ENCODE data around the gene ARRDC1. TPM values are rescaled to one million over a fixed set of nuclear protein-coding genes. Genes with fewer than 3 reads are reported as not detected.

ARRDC1 gene
- total RNA-seq, 2 experiments from 2014 or later = 52.4 to 64.2 TPM

- Mint-ChIP-seq H3K9me3 (no peaks in the 10 kb centered on the region), H3K27me3 (no peaks in the 10 kb centered on the region), H3K4me1 (peaks cover 43% of the 10 kb centered on the region), H3K36me3 (ENCODE audit: low read depth) (peaks cover 24% of the 10 kb centered on the region), H3K27ac (peak overlapping the region; percentile 93), H3K4me3 (peak overlapping the region; percentile 76)
- no peak for DNase-seq
- CTCF ChIA-PET = no interaction called here
- POLR2A ChIA-PET = no interaction called here
Observed at GRCh38 chr9:137639303-137640051, 34.0 kb downstream of the ARRDC1 start.

- Mint-ChIP-seq H3K4me3 (no peak overlapping the region), H3K27ac (peak overlapping the region; percentile 11), H3K36me3 (ENCODE audit: low read depth) (peaks cover 24% of the 10 kb centered on the region), H3K27me3 (no peaks in the 10 kb centered on the region), H3K9me3 (no peaks in the 10 kb centered on the region), H3K4me1 (peaks cover 45% of the 10 kb centered on the region)
- CTCF ChIA-PET = interaction anchor here (1.0 kb wide), 1 partner anchor 102 kb away, joined by 3 read pairs; no protein-coding TSS in a partner anchor
- POLR2A ChIA-PET = no interaction called here
- DNase-seq = no peak
Observed at GRCh38 chr9:137640862-137641261, 35.4 kb downstream of the ARRDC1 start.

GRCh38 chr9:137642118-137642601 is 36.7 kb downstream of the ARRDC1 start:
- Mint-ChIP-seq H3K27ac (peak overlapping the region; percentile 57), H3K9me3 (no peaks in the 10 kb centered on the region), H3K4me3 (no peak overlapping the region), H3K27me3 (no peaks in the 10 kb centered on the region), H3K4me1 (peaks cover 50% of the 10 kb centered on the region), H3K36me3 (ENCODE audit: low read depth) (peaks cover 28% of the 10 kb centered on the region)
- POLR2A ChIA-PET = no interaction called here
- no peak for DNase-seq
- CTCF ChIA-PET = no interaction called here

- CTCF ChIA-PET = interaction anchor here (0.9 to 1.0 kb wide), 2 partner anchors 14 to 20 kb away, joined by 3 read pairs; no protein-coding TSS in a partner anchor
- H3K27me3 Mint-ChIP-seq = no peaks in the 10 kb centered on the region
- H3K9me3 Mint-ChIP-seq = no peaks in the 10 kb centered on the region
- H3K4me3 Mint-ChIP-seq = no peak overlapping the region
- peaks cover 56% of the 10 kb centered on the region for H3K4me1 Mint-ChIP-seq
- H3K27ac Mint-ChIP-seq = no peak overlapping the region
- no peak for DNase-seq
- POLR2A ChIA-PET = no interaction called here
- peaks cover 32% of the 10 kb centered on the region for H3K36me3 Mint-ChIP-seq (ENCODE audit: low read depth)
Observed at GRCh38 chr9:137642892-137643291, 37.4 kb downstream of the ARRDC1 start.

- H3K27ac Mint-ChIP-seq = peak overlapping the region; percentile 60
- peaks cover 39% of the 10 kb centered on the region for H3K36me3 Mint-ChIP-seq (ENCODE audit: low read depth)
- H3K27me3 Mint-ChIP-seq = no peaks in the 10 kb centered on the region
- H3K4me3 Mint-ChIP-seq = no peak overlapping the region
- ChIA-PET CTCF (no interaction called here), POLR2A (no interaction called here)
- DNase-seq = no peak
- peaks cover 54% of the 10 kb centered on the region for H3K4me1 Mint-ChIP-seq
- H3K9me3 Mint-ChIP-seq = no peaks in the 10 kb centered on the region
Observed at GRCh38 chr9:137643921-137644320, 38.4 kb downstream of the ARRDC1 start.

- peaks cover 53% of the 10 kb centered on the region for H3K4me1 Mint-ChIP-seq
- ChIA-PET POLR2A (no interaction called here), CTCF (interaction anchor here (1.1 kb wide), 1 partner anchor 17 kb away, joined by 6 read pairs; no protein-coding TSS in a partner anchor)
- no peak overlapping the region for H3K27ac Mint-ChIP-seq
- H3K36me3 Mint-ChIP-seq (ENCODE audit: low read depth) = peaks cover 36% of the 10 kb centered on the region
- no peak for DNase-seq
- no peaks in the 10 kb centered on the region for H3K9me3 Mint-ChIP-seq
- H3K27me3 Mint-ChIP-seq = no peaks in the 10 kb centered on the region
- H3K4me3 Mint-ChIP-seq = no peak overlapping the region
Observed at GRCh38 chr9:137645211-137645610, 39.7 kb downstream of the ARRDC1 start.

GRCh38 chr9:137646341-137646740 is 40.9 kb downstream of the ARRDC1 start:
- H3K27ac Mint-ChIP-seq = no peak overlapping the region
- ChIA-PET POLR2A (no interaction called here), CTCF (interaction anchor here (0.6 to 1.3 kb wide), 4 partner anchors 8 to 29 kb away, joined by 3 to 4 read pairs (median 4); no protein-coding TSS in a partner anchor)
- peaks cover 49% of the 10 kb centered on the region for H3K4me1 Mint-ChIP-seq
- H3K4me3 Mint-ChIP-seq = no peak overlapping the region
- H3K27me3 Mint-ChIP-seq = no peaks in the 10 kb centered on the region
- no peaks in the 10 kb centered on the region for H3K9me3 Mint-ChIP-seq
- H3K36me3 Mint-ChIP-seq (ENCODE audit: low read depth) = peaks cover 40% of the 10 kb centered on the region
- DNase-seq = no peak

GRCh38 chr9:137647096-137647714 is 41.7 kb downstream of the ARRDC1 start:
- peaks cover 44% of the 10 kb centered on the region for H3K4me1 Mint-ChIP-seq
- H3K36me3 Mint-ChIP-seq (ENCODE audit: low read depth) = peaks cover 38% of the 10 kb centered on the region
- ChIA-PET POLR2A (no interaction called here), CTCF (interaction anchor here (0.6 to 1.3 kb wide), 3 partner anchors 9 to 17 kb away, joined by 3 to 4 read pairs (median 3); no protein-coding TSS in a partner anchor)
- H3K4me3 Mint-ChIP-seq = peak overlapping the region; percentile 8
- H3K9me3 Mint-ChIP-seq = no peaks in the 10 kb centered on the region
- H3K27me3 Mint-ChIP-seq = no peaks in the 10 kb centered on the region
- no peak for DNase-seq
- peak overlapping the region; percentile 77 for H3K27ac Mint-ChIP-seq

- H3K4me3 Mint-ChIP-seq = no peak overlapping the region
- H3K36me3 Mint-ChIP-seq (ENCODE audit: low read depth) = peaks cover 36% of the 10 kb centered on the region
- peaks cover 42% of the 10 kb centered on the region for H3K4me1 Mint-ChIP-seq
- H3K27ac Mint-ChIP-seq = no peak overlapping the region
- no peaks in the 10 kb centered on the region for H3K27me3 Mint-ChIP-seq
- DNase-seq = no peak
- ChIA-PET POLR2A (no interaction called here), CTCF (interaction anchor here (0.6 kb wide), 1 partner anchor 1240 kb away, joined by 3 read pairs; no protein-coding TSS in a partner anchor)
- no peaks in the 10 kb centered on the region for H3K9me3 Mint-ChIP-seq
Observed at GRCh38 chr9:137648396-137648795, 42.9 kb downstream of the ARRDC1 start.

- CTCF ChIA-PET = interaction anchor here (0.6 to 1.5 kb wide), 4 partner anchors 15 to 455 kb away, joined by 3 to 4 read pairs (median 4); no protein-coding TSS in a partner anchor
- no peak for DNase-seq
- POLR2A ChIA-PET = no interaction called here
Observed at GRCh38 chr9:137649553-137649952, 44.1 kb downstream of the ARRDC1 start.

GRCh38 chr9:137650259-137650658 is 44.8 kb downstream of the ARRDC1 start:
- H3K4me1 Mint-ChIP-seq = peaks cover 36% of the 10 kb centered on the region
- POLR2A ChIA-PET = no interaction called here
- no peak for DNase-seq
- H3K27me3 Mint-ChIP-seq = no peaks in the 10 kb centered on the region
- no peak overlapping the region for H3K27ac Mint-ChIP-seq
- CTCF ChIA-PET = interaction anchor here (0.6 to 1.5 kb wide), 3 partner anchors 14 to 31 kb away, joined by 4 read pairs; no protein-coding TSS in a partner anchor
- no peaks in the 10 kb centered on the region for H3K9me3 Mint-ChIP-seq
- no peak overlapping the region for H3K4me3 Mint-ChIP-seq
- H3K36me3 Mint-ChIP-seq (ENCODE audit: low read depth) = peaks cover 34% of the 10 kb centered on the region

More at GRCh38 chr9:137649553-137649952, 44.1 kb downstream of the ARRDC1 start:
- Mint-ChIP-seq H3K9me3 (no peaks in the 10 kb centered on the region), H3K27me3 (no peaks in the 10 kb centered on the region), H3K36me3 (ENCODE audit: low read depth) (peaks cover 34% of the 10 kb centered on the region), H3K27ac (peak overlapping the region; percentile 19), H3K4me1 (peaks cover 37% of the 10 kb centered on the region), H3K4me3 (no peak overlapping the region)

- no peak overlapping the region for H3K27ac Mint-ChIP-seq
- H3K36me3 Mint-ChIP-seq (ENCODE audit: low read depth) = peaks cover 34% of the 10 kb centered on the region
- ChIA-PET CTCF (interaction anchor here (1.1 kb wide), 1 partner anchor 22 kb away, joined by 4 read pairs; no protein-coding TSS in a partner anchor), POLR2A (no interaction called here)
- no peaks in the 10 kb centered on the region for H3K27me3 Mint-ChIP-seq
- DNase-seq = no peak
- no peak overlapping the region for H3K4me3 Mint-ChIP-seq
- no peaks in the 10 kb centered on the region for H3K9me3 Mint-ChIP-seq
- peaks cover 35% of the 10 kb centered on the region for H3K4me1 Mint-ChIP-seq
Observed at GRCh38 chr9:137650779-137651178, 45.3 kb downstream of the ARRDC1 start.

- peaks cover 17% of the 10 kb centered on the region for H3K4me1 Mint-ChIP-seq
- H3K4me3 Mint-ChIP-seq = no peak overlapping the region
- ChIA-PET POLR2A (no interaction called here), CTCF (interaction anchor here (1.3 kb wide), 1 partner anchor 10 kb away, joined by 3 read pairs; no protein-coding TSS in a partner anchor)
- no peaks in the 10 kb centered on the region for H3K27me3 Mint-ChIP-seq
- H3K9me3 Mint-ChIP-seq = no peaks in the 10 kb centered on the region
- no peak for DNase-seq
- H3K36me3 Mint-ChIP-seq (ENCODE audit: low read depth) = peaks cover 10% of the 10 kb centered on the region
- no peak overlapping the region for H3K27ac Mint-ChIP-seq
Observed at GRCh38 chr9:137656416-137656815, 50.9 kb downstream of the ARRDC1 start.
